ENCODE data around the gene NECAB2.

Gene NECAB2

GRCh38 chr16:83967091-83967490 is 953 bp upstream of the NECAB2 start:
- no peak for TF ChIP-seq ZFP3 (CRISPR knock-in tag; IDR thresholded peaks at IDR 0.05)
- TF ChIP-seq RARB (CRISPR knock-in tag; IDR thresholded peaks at IDR 0.05) = no peak
- TF ChIP-seq CREB5 (CRISPR knock-in tag; IDR thresholded peaks at IDR 0.05; ENCODE audit: low read depth) = no peak
- TF ChIP-seq ZNF70 (CRISPR knock-in tag; IDR thresholded peaks at IDR 0.05) = no peak
- no peak for TF ChIP-seq ZFP30 (CRISPR knock-in tag; IDR thresholded peaks at IDR 0.05)
- no peak for TF ChIP-seq TOX (CRISPR knock-in tag; IDR thresholded peaks at IDR 0.05; ENCODE audit: borderline replicate concordance)
- no peak for TF ChIP-seq ISL1 (CRISPR knock-in tag; IDR thresholded peaks at IDR 0.05)
- TF ChIP-seq, protein P1, sequence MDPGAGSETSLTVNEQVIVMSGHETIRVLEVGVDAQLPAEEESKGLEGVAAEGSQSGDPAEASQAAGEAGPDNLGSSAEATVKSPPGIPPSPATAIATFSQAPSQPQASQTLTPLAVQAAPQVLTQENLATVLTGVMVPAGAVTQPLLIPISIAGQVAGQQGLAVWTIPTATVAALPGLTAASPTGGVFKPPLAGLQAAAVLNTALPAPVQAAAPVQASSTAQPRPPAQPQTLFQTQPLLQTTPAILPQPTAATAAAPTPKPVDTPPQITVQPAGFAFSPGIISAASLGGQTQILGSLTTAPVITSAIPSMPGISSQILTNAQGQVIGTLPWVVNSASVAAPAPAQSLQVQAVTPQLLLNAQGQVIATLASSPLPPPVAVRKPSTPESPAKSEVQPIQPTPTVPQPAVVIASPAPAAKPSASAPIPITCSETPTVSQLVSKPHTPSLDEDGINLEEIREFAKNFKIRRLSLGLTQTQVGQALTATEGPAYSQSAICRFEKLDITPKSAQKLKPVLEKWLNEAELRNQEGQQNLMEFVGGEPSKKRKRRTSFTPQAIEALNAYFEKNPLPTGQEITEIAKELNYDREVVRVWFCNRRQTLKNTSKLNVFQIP (CRISPR knock-in tag; IDR thresholded peaks at IDR 0.05; ENCODE audit: borderline replicate concordance, low read depth) = no peak
- TF ChIP-seq GLIS3 (CRISPR knock-in tag; IDR thresholded peaks at IDR 0.05) = no peak
- TF ChIP-seq, protein P2, sequence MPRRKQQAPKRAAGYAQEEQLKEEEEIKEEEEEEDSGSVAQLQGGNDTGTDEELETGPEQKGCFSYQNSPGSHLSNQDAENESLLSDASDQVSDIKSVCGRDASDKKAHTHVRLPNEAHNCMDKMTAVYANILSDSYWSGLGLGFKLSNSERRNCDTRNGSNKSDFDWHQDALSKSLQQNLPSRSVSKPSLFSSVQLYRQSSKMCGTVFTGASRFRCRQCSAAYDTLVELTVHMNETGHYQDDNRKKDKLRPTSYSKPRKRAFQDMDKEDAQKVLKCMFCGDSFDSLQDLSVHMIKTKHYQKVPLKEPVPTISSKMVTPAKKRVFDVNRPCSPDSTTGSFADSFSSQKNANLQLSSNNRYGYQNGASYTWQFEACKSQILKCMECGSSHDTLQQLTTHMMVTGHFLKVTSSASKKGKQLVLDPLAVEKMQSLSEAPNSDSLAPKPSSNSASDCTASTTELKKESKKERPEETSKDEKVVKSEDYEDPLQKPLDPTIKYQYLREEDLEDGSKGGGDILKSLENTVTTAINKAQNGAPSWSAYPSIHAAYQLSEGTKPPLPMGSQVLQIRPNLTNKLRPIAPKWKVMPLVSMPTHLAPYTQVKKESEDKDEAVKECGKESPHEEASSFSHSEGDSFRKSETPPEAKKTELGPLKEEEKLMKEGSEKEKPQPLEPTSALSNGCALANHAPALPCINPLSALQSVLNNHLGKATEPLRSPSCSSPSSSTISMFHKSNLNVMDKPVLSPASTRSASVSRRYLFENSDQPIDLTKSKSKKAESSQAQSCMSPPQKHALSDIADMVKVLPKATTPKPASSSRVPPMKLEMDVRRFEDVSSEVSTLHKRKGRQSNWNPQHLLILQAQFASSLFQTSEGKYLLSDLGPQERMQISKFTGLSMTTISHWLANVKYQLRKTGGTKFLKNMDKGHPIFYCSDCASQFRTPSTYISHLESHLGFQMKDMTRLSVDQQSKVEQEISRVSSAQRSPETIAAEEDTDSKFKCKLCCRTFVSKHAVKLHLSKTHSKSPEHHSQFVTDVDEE (CRISPR knock-in tag; IDR thresholded peaks at IDR 0.05) = no peak
- TF ChIP-seq SNAI2 (CRISPR knock-in tag; IDR thresholded peaks at IDR 0.05) = no peak
- TF ChIP-seq CSDC2 (CRISPR knock-in tag; IDR thresholded peaks at IDR 0.05) = no peak
- ATAC-seq = no peak

DNA sequence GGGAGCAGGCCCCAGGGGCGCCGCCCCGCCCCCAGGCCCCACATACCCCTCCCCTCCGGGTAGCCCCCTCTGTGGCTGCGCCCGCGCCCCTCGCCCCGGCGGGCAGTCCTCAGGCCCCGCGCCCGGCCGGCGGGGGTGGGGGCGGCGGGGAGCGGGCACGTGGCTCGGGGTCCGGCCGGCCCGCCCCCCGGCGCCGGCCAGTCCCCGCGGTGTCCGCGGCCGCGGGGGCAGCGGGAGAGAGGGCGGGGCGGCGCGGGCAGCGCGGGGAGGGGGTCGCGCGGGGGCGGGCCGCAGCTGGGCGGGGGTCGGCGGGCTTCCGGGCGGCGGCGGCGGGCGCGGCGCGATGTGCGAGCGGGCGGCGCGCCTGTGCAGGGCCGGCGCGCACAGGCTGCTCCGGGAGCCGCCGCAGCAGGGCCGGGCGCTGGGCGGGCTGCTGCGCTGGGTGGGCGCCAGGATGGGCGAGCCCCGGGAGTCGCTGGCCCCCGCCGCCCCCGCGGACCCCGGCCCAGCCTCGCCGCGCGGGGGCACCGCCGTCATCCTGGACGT is 335 bp downstream of the NECAB2 start:
- no peak for ATAC-seq
- TF ChIP-seq RARB (CRISPR knock-in tag; IDR thresholded peaks at IDR 0.05) (no peak), ISL1 (CRISPR knock-in tag; IDR thresholded peaks at IDR 0.05) (no peak), SNAI2 (CRISPR knock-in tag; IDR thresholded peaks at IDR 0.05) (no peak), ZNF70 (CRISPR knock-in tag; IDR thresholded peaks at IDR 0.05) (no peak), CSDC2 (CRISPR knock-in tag; IDR thresholded peaks at IDR 0.05) (no peak), ZFP30 (CRISPR knock-in tag; IDR thresholded peaks at IDR 0.05) (no peak), PATZ1 (CRISPR knock-in tag; IDR thresholded peaks at IDR 0.05; ENCODE audit: borderline replicate concordance) (no peak), TOX (CRISPR knock-in tag; IDR thresholded peaks at IDR 0.05; ENCODE audit: borderline replicate concordance) (no peak), PPARA (CRISPR knock-in tag; IDR thresholded peaks at IDR 0.05; ENCODE audit: borderline replicate concordance) (no peak)
- TF ChIP-seq, protein P2 (CRISPR knock-in tag; IDR thresholded peaks at IDR 0.05) = no peak
- TF ChIP-seq, protein P1 (CRISPR knock-in tag; IDR thresholded peaks at IDR 0.05; ENCODE audit: borderline replicate concordance, low read depth) = no peak
